Erythroblast (primary cell): ENCODE results near the gene LYPD4.

Experiments used
- GATA1 ChIP-seq: IDR thresholded peaks from 2 replicates; pipeline ENCODE4 v1.6.1; 2011; ENCODE audit warnings: low read depth, mild to moderate bottlenecking, control low read depth, low read length, moderate library complexity
- POLR2A ChIP-seq: IDR thresholded peaks from 2 replicates; pipeline ENCODE4 v1.6.1; 2011; ENCODE audit warnings: mild to moderate bottlenecking, low read length

GRCh38 chr19:41795031-41795461 is 49.4 kb downstream of the LYPD4 start:
- no peak for TF ChIP-seq POLR2A
- no peak for TF ChIP-seq GATA1
